ENCODE measurements around the gene KLRB1.
"Not testable (repeated sequence)": the region's sequence is repeated elsewhere in the genome, so short reads cannot be mapped to it uniquely, and the experiment has no call there.

The KLRB1 gene

DNA sequence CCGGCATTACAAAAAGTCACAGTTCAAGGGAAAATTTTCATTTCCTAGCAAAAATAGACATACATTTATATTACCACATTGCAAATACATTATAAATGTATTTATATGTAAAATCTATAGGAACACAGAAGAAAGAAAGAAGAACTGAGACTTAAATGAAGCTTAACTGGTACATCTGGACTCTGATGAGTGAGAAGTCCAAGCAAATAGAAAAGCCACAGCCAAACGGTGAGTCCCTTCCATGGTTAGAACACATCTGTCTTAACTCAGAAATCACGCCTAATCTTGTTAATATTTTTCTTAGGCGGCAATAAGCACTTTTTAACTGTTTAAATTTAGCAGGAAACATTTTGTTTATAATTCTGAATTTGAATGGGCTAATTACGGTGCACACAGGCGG, 9.4 kb upstream of the KLRB1 start:
- no peak for DNase-seq
- Histone ChIP-seq H3K27ac (ENCODE audit: low read depth, low read length) (no peak overlapping the region), H2BK15ac (replicated peaks; ENCODE audit: low read depth) (no peak overlapping the region), H3K23ac (ENCODE audit: low read length) (no peak overlapping the region), H2BK120ac (ENCODE audit: low read depth, low read length) (no peak overlapping the region), H2BK5ac (ENCODE audit: low read length) (no peak overlapping the region), H3K36me3 (ENCODE audit: control insufficient read depth, insufficient read depth, low read length) (no peaks in the 10 kb centered on the region), H3K4me2 (ENCODE audit: low read length) (no peak overlapping the region), H3K4me1 (ENCODE audit: control insufficient read depth, low read depth, low read length) (no peaks in the 10 kb centered on the region), H2AK5ac (ENCODE audit: low read length) (no peak overlapping the region), H3K9ac (ENCODE audit: low read length) (no peak overlapping the region), H3K79me2 (ENCODE audit: control insufficient read depth, insufficient read depth, low read length) (no peaks in the 10 kb centered on the region), H3K56ac (ENCODE audit: low read length) (no peak overlapping the region), H3K79me1 (ENCODE audit: low read length) (no peaks in the 10 kb centered on the region), H3K27me3 (ENCODE audit: insufficient read depth, low read length, poor library complexity) (no peaks in the 10 kb centered on the region), H4K5ac (ENCODE audit: low read length) (no peak overlapping the region), H3K4ac (ENCODE audit: low read depth, low read length) (no peak overlapping the region), H4K8ac (ENCODE audit: low read depth, low read length) (no peak overlapping the region), H3K18ac (ENCODE audit: low read length) (no peak overlapping the region), H3K4me3 (ENCODE audit: low read length) (no peak overlapping the region)
- no CpG with 5 or more reads among the region's 6 CpGs for WGBS (ENCODE audit: extremely low coverage, insufficient coverage, low lambda C conversion rate)

- no peak overlapping the region for H3K4me3 ChIP-seq (ENCODE audit: low read length)
- H3K4ac ChIP-seq (ENCODE audit: low read depth, low read length): no peak overlapping the region
- no peak overlapping the region for H3K23ac ChIP-seq (ENCODE audit: low read length)
- H3K27ac ChIP-seq (ENCODE audit: low read depth, low read length): no peak overlapping the region
- no peaks in the 10 kb centered on the region for H3K36me3 ChIP-seq (ENCODE audit: control insufficient read depth, insufficient read depth, low read length)
- no peaks in the 10 kb centered on the region for H3K79me1 ChIP-seq (ENCODE audit: low read length)
- H3K79me2 ChIP-seq (ENCODE audit: control insufficient read depth, insufficient read depth, low read length): no peaks in the 10 kb centered on the region
- no peak overlapping the region for H4K5ac ChIP-seq (ENCODE audit: low read length)
- no peak overlapping the region for H2BK120ac ChIP-seq (ENCODE audit: low read depth, low read length)
- H3K56ac ChIP-seq (ENCODE audit: low read length): no peak overlapping the region
- no peak for DNase-seq
- H3K4me2 ChIP-seq (ENCODE audit: low read length): no peak overlapping the region
- H2AK5ac ChIP-seq (ENCODE audit: low read length): no peak overlapping the region
- no CpG with 5 or more reads among the region's 5 CpGs for WGBS (ENCODE audit: extremely low coverage, insufficient coverage, low lambda C conversion rate)
- no peak overlapping the region for H2BK15ac ChIP-seq (replicated peaks; ENCODE audit: low read depth)
- H3K27me3 ChIP-seq (ENCODE audit: insufficient read depth, low read length, poor library complexity): no peaks in the 10 kb centered on the region
- H4K8ac ChIP-seq (ENCODE audit: low read depth, low read length): no peak overlapping the region
- H3K18ac ChIP-seq (ENCODE audit: low read length): no peak overlapping the region
- H2BK5ac ChIP-seq (ENCODE audit: low read length): no peak overlapping the region
- H3K4me1 ChIP-seq (ENCODE audit: control insufficient read depth, low read depth, low read length): no peaks in the 10 kb centered on the region
- H3K9ac ChIP-seq (ENCODE audit: low read length): no peak overlapping the region
Measured at GRCh38 chr12:9615420-9616136, 7.9 kb upstream of the KLRB1 start.

DNA sequence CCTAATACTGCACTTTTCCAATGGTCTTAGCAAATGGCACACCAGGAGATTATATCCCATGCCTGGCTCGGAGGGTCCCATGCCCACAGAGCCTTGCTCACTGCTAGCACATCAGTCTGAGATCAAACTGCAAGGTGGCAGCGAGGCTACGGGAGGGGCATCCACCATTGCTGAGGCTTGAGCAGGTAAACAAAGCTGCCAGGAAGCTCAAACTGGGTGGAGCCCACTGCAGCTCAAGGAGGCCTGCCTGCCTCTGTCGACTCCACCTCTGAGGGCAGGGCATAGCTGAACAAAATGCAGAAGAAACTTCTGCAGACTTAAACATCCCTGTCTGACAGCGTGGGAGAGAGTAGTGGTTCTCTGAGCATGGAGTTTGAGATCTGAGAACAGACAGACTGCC, 2.9 kb upstream of the KLRB1 start:
- H3K79me1 ChIP-seq (ENCODE audit: low read length); H2BK120ac ChIP-seq (ENCODE audit: low read depth, low read length); H3K4ac ChIP-seq (ENCODE audit: low read depth, low read length); H2BK5ac ChIP-seq (ENCODE audit: low read length); H3K18ac ChIP-seq (ENCODE audit: low read length); H3K23ac ChIP-seq (ENCODE audit: low read length); H3K9ac ChIP-seq (ENCODE audit: low read length); H3K4me1 ChIP-seq (ENCODE audit: control insufficient read depth, low read depth, low read length); H3K79me2 ChIP-seq (ENCODE audit: control insufficient read depth, insufficient read depth, low read length); H4K5ac ChIP-seq (ENCODE audit: low read length); H3K27ac ChIP-seq (ENCODE audit: low read depth, low read length); H2BK15ac ChIP-seq (replicated peaks; ENCODE audit: low read depth); H2AK5ac ChIP-seq (ENCODE audit: low read length); H3K4me3 ChIP-seq (ENCODE audit: low read length); DNase-seq; H3K4me2 ChIP-seq (ENCODE audit: low read length); H3K56ac ChIP-seq (ENCODE audit: low read length); H4K8ac ChIP-seq (ENCODE audit: low read depth, low read length); H3K27me3 ChIP-seq (ENCODE audit: insufficient read depth, low read length, poor library complexity); H3K36me3 ChIP-seq (ENCODE audit: control insufficient read depth, insufficient read depth, low read length): not testable (repeated sequence)
- no CpG with 5 or more reads among the region's 5 CpGs for WGBS (ENCODE audit: extremely low coverage, insufficient coverage, low lambda C conversion rate)

DNA sequence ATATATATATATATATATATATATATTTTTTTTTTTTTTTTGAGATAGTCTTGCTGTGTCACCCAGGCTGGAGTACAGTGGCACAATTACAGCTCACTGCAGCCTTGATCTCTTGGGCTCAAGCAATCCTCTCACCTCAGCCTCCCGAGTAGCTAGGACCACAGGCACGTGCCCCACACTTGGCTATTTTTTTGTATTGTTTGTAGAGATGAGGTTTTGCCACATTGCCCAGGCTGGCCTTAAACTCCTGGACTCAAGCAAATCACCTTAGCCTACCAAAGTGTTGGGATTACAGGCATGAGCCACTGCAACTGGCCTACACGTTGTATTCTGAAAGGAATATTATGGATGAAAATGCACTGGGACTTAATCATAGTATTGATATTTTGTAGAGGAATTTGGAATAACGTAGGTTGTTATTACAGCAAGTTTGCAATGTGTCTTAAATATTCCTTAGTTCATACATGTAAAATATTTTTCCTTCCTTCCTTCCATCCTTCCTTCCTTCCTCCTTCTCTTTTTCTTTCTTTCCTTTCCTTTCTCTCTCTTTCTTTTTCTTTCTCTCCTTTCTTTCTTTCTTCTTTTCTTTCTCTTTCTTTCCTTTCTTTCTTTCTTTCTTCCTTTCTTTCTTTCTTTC, 862 bp downstream of the KLRB1 start:
- no peak overlapping the region for H3K4me2 ChIP-seq (ENCODE audit: low read length)
- H3K18ac ChIP-seq (ENCODE audit: low read length): no peak overlapping the region
- H3K4ac ChIP-seq (ENCODE audit: low read depth, low read length): no peak overlapping the region
- DNase-seq: no peak
- no peak overlapping the region for H3K4me3 ChIP-seq (ENCODE audit: low read length)
- no peak overlapping the region for H3K23ac ChIP-seq (ENCODE audit: low read length)
- no peak overlapping the region for H2BK15ac ChIP-seq (replicated peaks; ENCODE audit: low read depth)
- no peak overlapping the region for H4K5ac ChIP-seq (ENCODE audit: low read length)
- H3K36me3 ChIP-seq (ENCODE audit: control insufficient read depth, insufficient read depth, low read length): no peaks in the 10 kb centered on the region
- no peak overlapping the region for H2AK5ac ChIP-seq (ENCODE audit: low read length)
- no peaks in the 10 kb centered on the region for H3K4me1 ChIP-seq (ENCODE audit: control insufficient read depth, low read depth, low read length)
- no peaks in the 10 kb centered on the region for H3K79me2 ChIP-seq (ENCODE audit: control insufficient read depth, insufficient read depth, low read length)
- no peaks in the 10 kb centered on the region for H3K79me1 ChIP-seq (ENCODE audit: low read length)
- no peaks in the 10 kb centered on the region for H3K27me3 ChIP-seq (ENCODE audit: insufficient read depth, low read length, poor library complexity)
- no peak overlapping the region for H2BK5ac ChIP-seq (ENCODE audit: low read length)
- H4K8ac ChIP-seq (ENCODE audit: low read depth, low read length): no peak overlapping the region
- WGBS (ENCODE audit: extremely low coverage, insufficient coverage, low lambda C conversion rate): 86% methylated on average over 1 of the region's 4 CpGs
- no peak overlapping the region for H3K27ac ChIP-seq (ENCODE audit: low read depth, low read length)
- H3K56ac ChIP-seq (ENCODE audit: low read length): no peak overlapping the region
- no peak overlapping the region for H2BK120ac ChIP-seq (ENCODE audit: low read depth, low read length)
- no peak overlapping the region for H3K9ac ChIP-seq (ENCODE audit: low read length)

- Histone ChIP-seq H3K4me1 (ENCODE audit: control insufficient read depth, low read depth, low read length) (no peaks in the 10 kb centered on the region), H3K9ac (ENCODE audit: low read length) (no peak overlapping the region), H3K18ac (ENCODE audit: low read length) (no peak overlapping the region), H3K4ac (ENCODE audit: low read depth, low read length) (no peak overlapping the region), H3K4me2 (ENCODE audit: low read length) (no peak overlapping the region), H4K8ac (ENCODE audit: low read depth, low read length) (no peak overlapping the region), H3K4me3 (ENCODE audit: low read length) (no peak overlapping the region), H3K23ac (ENCODE audit: low read length) (no peak overlapping the region), H3K79me1 (ENCODE audit: low read length) (no peaks in the 10 kb centered on the region), H2BK5ac (ENCODE audit: low read length) (no peak overlapping the region), H3K27ac (ENCODE audit: low read depth, low read length) (no peak overlapping the region), H2AK5ac (ENCODE audit: low read length) (no peak overlapping the region), H2BK15ac (replicated peaks; ENCODE audit: low read depth) (no peak overlapping the region), H4K5ac (ENCODE audit: low read length) (no peak overlapping the region), H2BK120ac (ENCODE audit: low read depth, low read length) (no peak overlapping the region), H3K36me3 (ENCODE audit: control insufficient read depth, insufficient read depth, low read length) (no peaks in the 10 kb centered on the region), H3K79me2 (ENCODE audit: control insufficient read depth, insufficient read depth, low read length) (no peaks in the 10 kb centered on the region), H3K27me3 (ENCODE audit: insufficient read depth, low read length, poor library complexity) (no peaks in the 10 kb centered on the region), H3K56ac (ENCODE audit: low read length) (no peak overlapping the region)
- no CpG with 5 or more reads among the region's 3 CpGs for WGBS (ENCODE audit: extremely low coverage, insufficient coverage, low lambda C conversion rate)
- DNase-seq: no peak
Measured at GRCh38 chr12:9606247-9606646, 1.5 kb downstream of the KLRB1 start.

- no CpG with 5 or more reads among the region's 2 CpGs for WGBS (ENCODE audit: extremely low coverage, insufficient coverage, low lambda C conversion rate)
- no peaks in the 10 kb centered on the region for H3K79me2 ChIP-seq (ENCODE audit: control insufficient read depth, insufficient read depth, low read length)
Measured at GRCh38 chr12:9605483-9605882, 2.2 kb downstream of the KLRB1 start.

More at GRCh38 chr12:9605483-9605882, 2.2 kb downstream of the KLRB1 start:
- Histone ChIP-seq H3K4me2 (ENCODE audit: low read length) (no peak overlapping the region), H3K27ac (ENCODE audit: low read depth, low read length) (no peak overlapping the region), H4K5ac (ENCODE audit: low read length) (no peak overlapping the region), H3K18ac (ENCODE audit: low read length) (no peak overlapping the region), H3K4me1 (ENCODE audit: control insufficient read depth, low read depth, low read length) (no peaks in the 10 kb centered on the region), H4K8ac (ENCODE audit: low read depth, low read length) (no peak overlapping the region), H3K56ac (ENCODE audit: low read length) (no peak overlapping the region), H3K79me1 (ENCODE audit: low read length) (no peaks in the 10 kb centered on the region), H3K4me3 (ENCODE audit: low read length) (no peak overlapping the region), H3K27me3 (ENCODE audit: insufficient read depth, low read length, poor library complexity) (no peaks in the 10 kb centered on the region), H2BK15ac (replicated peaks; ENCODE audit: low read depth) (no peak overlapping the region), H3K23ac (ENCODE audit: low read length) (no peak overlapping the region), H2BK5ac (ENCODE audit: low read length) (no peak overlapping the region), H3K4ac (ENCODE audit: low read depth, low read length) (no peak overlapping the region), H2BK120ac (ENCODE audit: low read depth, low read length) (no peak overlapping the region), H2AK5ac (ENCODE audit: low read length) (no peak overlapping the region), H3K9ac (ENCODE audit: low read length) (no peak overlapping the region), H3K36me3 (ENCODE audit: control insufficient read depth, insufficient read depth, low read length) (no peaks in the 10 kb centered on the region)
- DNase-seq: no peak
